MV-4-11 (cell line): ENCODE measurements around the gene LENG1.

Experiments
- DNase-seq: peaks from one replicate; lab custom pipeline; 2025; lab: John Stamatoyannopoulos, UW

Gene LENG1

GRCh38 chr19:54109651-54110050 lies 49.9 kb downstream of the LENG1 start:
- DNase-seq: no peak

- no peak for DNase-seq
Measured at GRCh38 chr19:54108496-54108895, 51.0 kb downstream of the LENG1 start.

- no peak for DNase-seq
Measured at GRCh38 chr19:54107876-54108490, 51.5 kb downstream of the LENG1 start.

GRCh38 chr19:54106716-54107115 lies 52.8 kb downstream of the LENG1 start:
- DNase-seq: no peak

GRCh38 chr19:54105796-54106195 lies 53.7 kb downstream of the LENG1 start:
- DNase-seq: no peak
